WTC11 (cell line): ENCODE data around the gene LNX1. TPM values are rescaled to one million over a fixed set of nuclear protein-coding genes. Genes with fewer than 3 reads are reported as not detected.

Experiments
- ATAC-seq: fragments of 200-7000 bp; cut with Tn5 transposase; 2 replicates; pipeline ENCODE4 v1.10.0; 2021; ENCODE audit warnings: mild to moderate bottlenecking, moderate library complexity
- CTCF ChIA-PET: fragments of 300-600 bp; sonication (Branson Sonifier 250); formaldehyde crosslinking; loops from one replicate; lab custom pipeline; 2021; ENCODE audit warnings: antibody characterized with exemption; lab: Charles Lee
- POLR2A ChIA-PET: fragments of 350-600 bp; sonication (Branson Sonifier 250); formaldehyde crosslinking; loops from one replicate; lab custom pipeline; 2021; ENCODE audit warnings: antibody characterized with exemption; lab: Charles Lee
- DNase-seq: peaks from one replicate; pipeline ENCODE4 v3.0.0; 2021; ENCODE audit warnings: low spot score
- H3K27ac Mint-ChIP-seq: 2 replicates; pipeline ENCODE4 v1.8.0; 2021; ENCODE audit warnings: mixed read lengths
- H3K27me3 Mint-ChIP-seq: 2 replicates; pipeline ENCODE4 v1.8.0; 2021; ENCODE audit warnings: low read depth, mild to moderate bottlenecking, moderate library complexity, mixed read lengths
- H3K36me3 Mint-ChIP-seq: 2 replicates; pipeline ENCODE4 v1.8.0; 2021; ENCODE audit warnings: mixed read lengths
- H3K4me1 Mint-ChIP-seq: 2 replicates; pipeline ENCODE4 v1.8.0; 2022; ENCODE audit warnings: mixed read lengths
- H3K4me3 Mint-ChIP-seq: 2 replicates; pipeline ENCODE4 v1.8.0; 2021; ENCODE audit warnings: mild to moderate bottlenecking, moderate library complexity, mixed read lengths
- H3K9me3 Mint-ChIP-seq: 2 replicates; pipeline ENCODE4 v1.8.0; 2021; ENCODE audit warnings: mixed read lengths
- CREM ChIP-seq: sonication (generic); formaldehyde crosslinking; IDR thresholded peaks from 2 replicates; pipeline ENCODE4 v1.8.1; 2022; ENCODE audit warnings: mild to moderate bottlenecking, missing genetic modification reagents, moderate library complexity
- FOXK1 ChIP-seq: sonication (generic); formaldehyde crosslinking; IDR thresholded peaks from 2 replicates; pipeline ENCODE4 v1.8.0; 2022; ENCODE audit warnings: mild to moderate bottlenecking, moderate library complexity, missing genetic modification reagents
- JAZF1 ChIP-seq: fragments of 250-450 bp; sonication (Bioruptor Pico); IDR thresholded peaks from 2 replicates; pipeline ENCODE4 v1.9.0; 2021; ENCODE audit warnings: moderate library complexity, mild to moderate bottlenecking, inconsistent platforms
- TEAD1 ChIP-seq: sonication (generic); formaldehyde crosslinking; IDR thresholded peaks from 2 replicates; pipeline ENCODE4 v1.8.0; 2022; ENCODE audit warnings: mild to moderate bottlenecking, missing genetic modification reagents
- ZNF263 ChIP-seq: sonication (generic); formaldehyde crosslinking; IDR thresholded peaks from 2 replicates; pipeline ENCODE4 v1.8.1; 2022; ENCODE audit warnings: low read depth, mild to moderate bottlenecking, moderate library complexity, missing genetic modification reagents
- total RNA-seq: library from RNA; stranded (reverse); gene quantifications from 3 replicates; pipeline ENCODE4 v1.2.3, GENCODE V29; 2021
- TF ChIP-seq, protein P1 (sequence below): fragments of 250-450 bp; sonication (Bioruptor Pico); IDR thresholded peaks from 2 replicates; pipeline ENCODE4 v1.8.0; 2021; ENCODE audit warnings: mild to moderate bottlenecking
- TF ChIP-seq, protein P2 (sequence below): sonication (generic); formaldehyde crosslinking; IDR thresholded peaks from 2 replicates; pipeline ENCODE4 v1.8.0; 2023; ENCODE audit warnings: missing genetic modification reagents, mild to moderate bottlenecking, borderline replicate concordance
- TF ChIP-seq, protein P3 (sequence below): sonication (generic); formaldehyde crosslinking; IDR thresholded peaks from 2 replicates; pipeline ENCODE4 v1.8.0; 2022; ENCODE audit warnings: missing genetic modification reagents
- TF ChIP-seq, protein P4 (sequence below): fragments of 250-450 bp; sonication (Bioruptor Pico); conservative IDR thresholded peaks from 2 replicates; pipeline ENCODE4 v1.9.0; 2021; ENCODE audit warnings: mild to moderate bottlenecking
- TF ChIP-seq, protein P5 (sequence below): sonication (generic); formaldehyde crosslinking; IDR thresholded peaks from 2 replicates; pipeline ENCODE4 v1.8.1; 2023; ENCODE audit warnings: mild to moderate bottlenecking, moderate library complexity, missing genetic modification reagents

LNX1 gene
- total RNA-seq, 1 experiment from 2014 or later, result 5.9 TPM

DNA sequence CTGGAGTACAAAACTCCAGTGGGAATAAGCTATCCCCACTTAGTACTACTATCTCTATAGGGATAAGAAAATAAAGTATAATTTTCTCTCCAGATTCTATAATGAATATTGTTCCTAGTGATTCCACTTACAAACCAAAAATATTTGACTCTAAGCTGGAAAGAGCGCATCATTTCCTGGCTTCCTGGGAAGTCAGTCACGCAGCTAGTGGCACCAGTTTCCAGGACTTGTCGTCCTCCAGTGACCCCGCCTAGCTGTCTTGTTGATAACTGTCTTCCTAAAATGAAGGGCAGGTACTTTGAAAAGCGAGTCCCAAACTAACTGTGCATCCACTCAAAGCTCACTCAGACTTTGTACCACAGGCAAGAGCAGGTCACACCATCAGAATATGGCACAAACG lies 39.3 kb downstream of the LNX1 start:
- H3K4me1 Mint-ChIP-seq, result peaks cover 9% of the 10 kb centered on the region
- no peaks in the 10 kb centered on the region for H3K36me3 Mint-ChIP-seq
- TF ChIP-seq, protein P1, sequence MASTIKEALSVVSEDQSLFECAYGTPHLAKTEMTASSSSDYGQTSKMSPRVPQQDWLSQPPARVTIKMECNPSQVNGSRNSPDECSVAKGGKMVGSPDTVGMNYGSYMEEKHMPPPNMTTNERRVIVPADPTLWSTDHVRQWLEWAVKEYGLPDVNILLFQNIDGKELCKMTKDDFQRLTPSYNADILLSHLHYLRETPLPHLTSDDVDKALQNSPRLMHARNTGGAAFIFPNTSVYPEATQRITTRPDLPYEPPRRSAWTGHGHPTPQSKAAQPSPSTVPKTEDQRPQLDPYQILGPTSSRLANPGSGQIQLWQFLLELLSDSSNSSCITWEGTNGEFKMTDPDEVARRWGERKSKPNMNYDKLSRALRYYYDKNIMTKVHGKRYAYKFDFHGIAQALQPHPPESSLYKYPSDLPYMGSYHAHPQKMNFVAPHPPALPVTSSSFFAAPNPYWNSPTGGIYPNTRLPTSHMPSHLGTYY (CRISPR knock-in tag), result no peak
- TF ChIP-seq, protein P2, sequence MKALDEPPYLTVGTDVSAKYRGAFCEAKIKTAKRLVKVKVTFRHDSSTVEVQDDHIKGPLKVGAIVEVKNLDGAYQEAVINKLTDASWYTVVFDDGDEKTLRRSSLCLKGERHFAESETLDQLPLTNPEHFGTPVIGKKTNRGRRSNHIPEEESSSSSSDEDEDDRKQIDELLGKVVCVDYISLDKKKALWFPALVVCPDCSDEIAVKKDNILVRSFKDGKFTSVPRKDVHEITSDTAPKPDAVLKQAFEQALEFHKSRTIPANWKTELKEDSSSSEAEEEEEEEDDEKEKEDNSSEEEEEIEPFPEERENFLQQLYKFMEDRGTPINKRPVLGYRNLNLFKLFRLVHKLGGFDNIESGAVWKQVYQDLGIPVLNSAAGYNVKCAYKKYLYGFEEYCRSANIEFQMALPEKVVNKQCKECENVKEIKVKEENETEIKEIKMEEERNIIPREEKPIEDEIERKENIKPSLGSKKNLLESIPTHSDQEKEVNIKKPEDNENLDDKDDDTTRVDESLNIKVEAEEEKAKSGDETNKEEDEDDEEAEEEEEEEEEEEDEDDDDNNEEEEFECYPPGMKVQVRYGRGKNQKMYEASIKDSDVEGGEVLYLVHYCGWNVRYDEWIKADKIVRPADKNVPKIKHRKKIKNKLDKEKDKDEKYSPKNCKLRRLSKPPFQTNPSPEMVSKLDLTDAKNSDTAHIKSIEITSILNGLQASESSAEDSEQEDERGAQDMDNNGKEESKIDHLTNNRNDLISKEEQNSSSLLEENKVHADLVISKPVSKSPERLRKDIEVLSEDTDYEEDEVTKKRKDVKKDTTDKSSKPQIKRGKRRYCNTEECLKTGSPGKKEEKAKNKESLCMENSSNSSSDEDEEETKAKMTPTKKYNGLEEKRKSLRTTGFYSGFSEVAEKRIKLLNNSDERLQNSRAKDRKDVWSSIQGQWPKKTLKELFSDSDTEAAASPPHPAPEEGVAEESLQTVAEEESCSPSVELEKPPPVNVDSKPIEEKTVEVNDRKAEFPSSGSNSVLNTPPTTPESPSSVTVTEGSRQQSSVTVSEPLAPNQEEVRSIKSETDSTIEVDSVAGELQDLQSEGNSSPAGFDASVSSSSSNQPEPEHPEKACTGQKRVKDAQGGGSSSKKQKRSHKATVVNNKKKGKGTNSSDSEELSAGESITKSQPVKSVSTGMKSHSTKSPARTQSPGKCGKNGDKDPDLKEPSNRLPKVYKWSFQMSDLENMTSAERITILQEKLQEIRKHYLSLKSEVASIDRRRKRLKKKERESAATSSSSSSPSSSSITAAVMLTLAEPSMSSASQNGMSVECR (CRISPR knock-in tag), result no peak
- no peak for TF ChIP-seq CREM (CRISPR knock-in tag)
- no peak for TF ChIP-seq FOXK1 (CRISPR knock-in tag)
- TF ChIP-seq, protein P3, sequence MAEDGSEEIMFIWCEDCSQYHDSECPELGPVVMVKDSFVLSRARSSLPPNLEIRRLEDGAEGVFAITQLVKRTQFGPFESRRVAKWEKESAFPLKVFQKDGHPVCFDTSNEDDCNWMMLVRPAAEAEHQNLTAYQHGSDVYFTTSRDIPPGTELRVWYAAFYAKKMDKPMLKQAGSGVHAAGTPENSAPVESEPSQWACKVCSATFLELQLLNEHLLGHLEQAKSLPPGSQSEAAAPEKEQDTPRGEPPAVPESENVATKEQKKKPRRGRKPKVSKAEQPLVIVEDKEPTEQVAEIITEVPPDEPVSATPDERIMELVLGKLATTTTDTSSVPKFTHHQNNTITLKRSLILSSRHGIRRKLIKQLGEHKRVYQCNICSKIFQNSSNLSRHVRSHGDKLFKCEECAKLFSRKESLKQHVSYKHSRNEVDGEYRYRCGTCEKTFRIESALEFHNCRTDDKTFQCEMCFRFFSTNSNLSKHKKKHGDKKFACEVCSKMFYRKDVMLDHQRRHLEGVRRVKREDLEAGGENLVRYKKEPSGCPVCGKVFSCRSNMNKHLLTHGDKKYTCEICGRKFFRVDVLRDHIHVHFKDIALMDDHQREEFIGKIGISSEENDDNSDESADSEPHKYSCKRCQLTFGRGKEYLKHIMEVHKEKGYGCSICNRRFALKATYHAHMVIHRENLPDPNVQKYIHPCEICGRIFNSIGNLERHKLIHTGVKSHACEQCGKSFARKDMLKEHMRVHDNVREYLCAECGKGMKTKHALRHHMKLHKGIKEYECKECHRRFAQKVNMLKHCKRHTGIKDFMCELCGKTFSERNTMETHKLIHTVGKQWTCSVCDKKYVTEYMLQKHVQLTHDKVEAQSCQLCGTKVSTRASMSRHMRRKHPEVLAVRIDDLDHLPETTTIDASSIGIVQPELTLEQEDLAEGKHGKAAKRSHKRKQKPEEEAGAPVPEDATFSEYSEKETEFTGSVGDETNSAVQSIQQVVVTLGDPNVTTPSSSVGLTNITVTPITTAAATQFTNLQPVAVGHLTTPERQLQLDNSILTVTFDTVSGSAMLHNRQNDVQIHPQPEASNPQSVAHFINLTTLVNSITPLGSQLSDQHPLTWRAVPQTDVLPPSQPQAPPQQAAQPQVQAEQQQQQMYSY (CRISPR knock-in tag), result no peak
- TF ChIP-seq, protein P4, sequence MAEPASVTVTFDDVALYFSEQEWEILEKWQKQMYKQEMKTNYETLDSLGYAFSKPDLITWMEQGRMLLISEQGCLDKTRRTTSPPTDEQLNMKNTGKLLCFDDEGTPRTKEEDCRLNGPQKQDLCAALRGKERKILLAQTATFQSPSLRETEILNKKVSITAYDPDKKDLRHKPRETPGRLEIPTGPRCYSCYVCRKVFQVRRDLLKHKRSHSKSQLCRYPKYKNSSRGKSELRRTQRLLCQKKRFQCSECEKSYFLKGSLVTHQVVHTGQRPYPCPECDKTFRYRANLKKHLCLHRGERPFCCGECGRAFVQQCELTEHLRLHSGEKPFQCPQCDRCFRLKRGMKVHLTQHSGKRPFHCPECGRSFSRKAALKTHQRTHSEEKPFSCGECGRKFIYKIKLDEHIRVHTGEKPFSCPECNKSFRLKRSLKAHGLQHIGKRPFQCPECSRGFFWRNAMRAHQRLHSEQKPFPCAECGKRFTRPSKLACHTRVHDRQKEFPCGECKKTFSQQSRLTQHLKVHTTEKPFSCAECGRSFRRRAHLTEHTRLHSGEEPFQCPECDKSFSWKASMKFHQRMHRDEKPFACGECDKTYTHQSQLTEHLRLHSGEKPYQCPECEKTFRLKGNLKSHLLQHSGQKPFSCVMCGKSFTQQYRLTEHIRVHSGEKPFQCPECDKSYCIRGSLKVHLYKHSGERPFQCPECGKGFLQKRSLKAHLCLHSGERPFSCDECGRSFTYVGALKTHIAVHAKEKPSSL (CRISPR knock-in tag), result no peak
- TF ChIP-seq, protein P5, sequence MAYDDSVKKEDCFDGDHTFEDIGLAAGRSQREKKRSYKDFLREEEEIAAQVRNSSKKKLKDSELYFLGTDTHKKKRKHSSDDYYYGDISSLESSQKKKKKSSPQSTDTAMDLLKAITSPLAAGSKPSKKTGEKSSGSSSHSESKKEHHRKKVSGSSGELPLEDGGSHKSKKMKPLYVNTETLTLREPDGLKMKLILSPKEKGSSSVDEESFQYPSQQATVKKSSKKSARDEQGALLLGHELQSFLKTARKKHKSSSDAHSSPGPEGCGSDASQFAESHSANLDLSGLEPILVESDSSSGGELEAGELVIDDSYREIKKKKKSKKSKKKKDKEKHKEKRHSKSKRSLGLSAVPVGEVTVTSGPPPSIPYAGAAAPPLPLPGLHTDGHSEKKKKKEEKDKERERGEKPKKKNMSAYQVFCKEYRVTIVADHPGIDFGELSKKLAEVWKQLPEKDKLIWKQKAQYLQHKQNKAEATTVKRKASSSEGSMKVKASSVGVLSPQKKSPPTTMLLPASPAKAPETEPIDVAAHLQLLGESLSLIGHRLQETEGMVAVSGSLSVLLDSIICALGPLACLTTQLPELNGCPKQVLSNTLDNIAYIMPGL (CRISPR knock-in tag), result no peak
- CTCF ChIA-PET, result interaction anchor here (1.4 kb wide), 1 partner anchor 9 kb away, joined by 3 read pairs; no protein-coding TSS in a partner anchor
- no peak for ATAC-seq
- DNase-seq, result no peak
- H3K9me3 Mint-ChIP-seq, result peaks cover 8% of the 10 kb centered on the region
- no peaks in the 10 kb centered on the region for H3K27me3 Mint-ChIP-seq
- POLR2A ChIA-PET, result no interaction called here
- H3K4me3 Mint-ChIP-seq, result no peak overlapping the region
- no peak overlapping the region for H3K27ac Mint-ChIP-seq

DNA sequence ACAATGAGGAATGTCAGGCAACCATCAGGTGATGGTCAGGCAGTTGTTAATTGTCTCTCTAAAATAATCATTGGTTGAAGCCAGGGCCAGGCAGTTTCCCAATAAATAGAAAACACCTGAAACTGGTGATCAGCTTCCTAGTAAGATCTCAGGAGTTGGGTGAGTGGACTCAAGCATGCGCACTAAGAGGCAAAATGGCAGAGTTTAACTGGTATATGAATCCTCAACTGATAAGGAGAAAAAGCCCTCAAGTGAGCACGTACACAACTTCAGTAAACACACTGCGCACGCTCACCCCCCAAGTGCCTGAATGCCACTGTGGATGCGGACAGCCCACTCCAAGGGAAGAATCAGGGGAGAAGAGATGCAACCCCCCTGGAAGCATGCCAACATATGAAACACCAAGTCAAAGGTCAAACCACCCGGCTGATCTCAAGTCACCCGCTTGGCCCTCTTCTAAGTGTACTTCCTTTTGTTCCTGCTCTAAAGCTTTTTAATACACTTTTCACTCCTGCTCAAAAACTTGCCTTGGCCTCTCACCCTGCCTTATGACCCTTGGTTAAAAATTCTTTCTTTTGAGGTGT lies 39.9 kb downstream of the LNX1 start:
- Mint-ChIP-seq H3K36me3 (no peaks in the 10 kb centered on the region), H3K4me3 (no peak overlapping the region), H3K9me3 (peaks cover 8% of the 10 kb centered on the region), H3K27me3 (no peaks in the 10 kb centered on the region), H3K4me1 (peaks cover 9% of the 10 kb centered on the region), H3K27ac (no peak overlapping the region)
- DNase-seq (no peak), ATAC-seq (no peak)
- TF ChIP-seq TEAD1 (no peak), JAZF1 (CRISPR knock-in tag) (no peak), ZNF263 (CRISPR knock-in tag) (no peak)
- ChIA-PET POLR2A (no interaction called here), CTCF (no interaction called here)
